ENCODE results near the gene CX3CL1.
A peak's percentile ranks its signal among the peaks of the same experiment; 100 is the strongest.

Gene CX3CL1

DNA sequence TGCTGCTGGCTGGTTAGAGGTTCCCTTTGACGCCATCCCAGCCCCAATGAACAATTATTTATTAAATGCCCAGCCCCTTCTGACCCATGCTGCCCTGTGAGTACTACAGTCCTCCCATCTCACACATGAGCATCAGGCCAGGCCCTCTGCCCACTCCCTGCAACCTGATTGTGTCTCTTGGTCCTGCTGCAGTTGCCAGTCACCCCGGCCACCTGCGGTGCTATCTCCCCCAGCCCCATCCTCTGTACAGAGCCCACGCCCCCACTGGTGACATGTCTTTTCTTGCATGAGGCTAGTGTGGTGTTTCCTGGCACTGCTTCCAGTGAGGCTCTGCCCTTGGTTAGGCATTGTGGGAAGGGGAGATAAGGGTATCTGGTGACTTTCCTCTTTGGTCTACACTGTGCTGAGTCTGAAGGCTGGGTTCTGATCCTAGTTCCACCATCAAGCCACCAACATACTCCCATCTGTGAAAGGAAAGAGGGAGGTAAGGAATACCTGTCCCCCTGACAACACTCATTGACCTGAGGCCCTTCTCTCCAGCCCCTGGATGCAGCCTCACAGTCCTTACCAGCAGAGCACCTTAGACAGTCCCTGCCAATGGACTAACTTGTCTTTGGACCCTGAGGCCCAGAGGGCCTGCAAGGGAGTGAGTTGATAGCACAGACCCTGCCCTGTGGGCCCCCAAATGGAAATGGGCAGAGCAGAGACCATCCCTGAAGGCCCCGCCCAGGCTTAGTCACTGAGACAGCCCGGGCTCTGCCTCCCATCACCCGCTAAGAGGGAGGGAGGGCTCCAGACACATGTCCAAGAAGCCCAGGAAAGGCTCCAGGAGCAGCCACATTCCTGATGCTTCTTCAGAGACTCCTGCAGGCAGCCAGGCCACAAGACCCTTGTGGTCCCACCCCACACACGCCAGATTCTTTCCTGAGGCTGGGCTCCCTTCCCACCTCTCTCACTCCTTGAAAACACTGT, 11.3 kb downstream of the CX3CL1 start:
- TF ChIP-seq, protein P1, sequence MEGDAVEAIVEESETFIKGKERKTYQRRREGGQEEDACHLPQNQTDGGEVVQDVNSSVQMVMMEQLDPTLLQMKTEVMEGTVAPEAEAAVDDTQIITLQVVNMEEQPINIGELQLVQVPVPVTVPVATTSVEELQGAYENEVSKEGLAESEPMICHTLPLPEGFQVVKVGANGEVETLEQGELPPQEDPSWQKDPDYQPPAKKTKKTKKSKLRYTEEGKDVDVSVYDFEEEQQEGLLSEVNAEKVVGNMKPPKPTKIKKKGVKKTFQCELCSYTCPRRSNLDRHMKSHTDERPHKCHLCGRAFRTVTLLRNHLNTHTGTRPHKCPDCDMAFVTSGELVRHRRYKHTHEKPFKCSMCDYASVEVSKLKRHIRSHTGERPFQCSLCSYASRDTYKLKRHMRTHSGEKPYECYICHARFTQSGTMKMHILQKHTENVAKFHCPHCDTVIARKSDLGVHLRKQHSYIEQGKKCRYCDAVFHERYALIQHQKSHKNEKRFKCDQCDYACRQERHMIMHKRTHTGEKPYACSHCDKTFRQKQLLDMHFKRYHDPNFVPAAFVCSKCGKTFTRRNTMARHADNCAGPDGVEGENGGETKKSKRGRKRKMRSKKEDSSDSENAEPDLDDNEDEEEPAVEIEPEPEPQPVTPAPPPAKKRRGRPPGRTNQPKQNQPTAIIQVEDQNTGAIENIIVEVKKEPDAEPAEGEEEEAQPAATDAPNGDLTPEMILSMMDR (IDR thresholded peaks at IDR 0.05; ENCODE audit: insufficient read depth, low read depth, low read length, missing control alignments), result no peak
- H3K4me3 ChIP-seq (ENCODE audit: low read length), result no peak overlapping the region
- no peak for DNase-seq (ENCODE audit: low read depth)

DNA sequence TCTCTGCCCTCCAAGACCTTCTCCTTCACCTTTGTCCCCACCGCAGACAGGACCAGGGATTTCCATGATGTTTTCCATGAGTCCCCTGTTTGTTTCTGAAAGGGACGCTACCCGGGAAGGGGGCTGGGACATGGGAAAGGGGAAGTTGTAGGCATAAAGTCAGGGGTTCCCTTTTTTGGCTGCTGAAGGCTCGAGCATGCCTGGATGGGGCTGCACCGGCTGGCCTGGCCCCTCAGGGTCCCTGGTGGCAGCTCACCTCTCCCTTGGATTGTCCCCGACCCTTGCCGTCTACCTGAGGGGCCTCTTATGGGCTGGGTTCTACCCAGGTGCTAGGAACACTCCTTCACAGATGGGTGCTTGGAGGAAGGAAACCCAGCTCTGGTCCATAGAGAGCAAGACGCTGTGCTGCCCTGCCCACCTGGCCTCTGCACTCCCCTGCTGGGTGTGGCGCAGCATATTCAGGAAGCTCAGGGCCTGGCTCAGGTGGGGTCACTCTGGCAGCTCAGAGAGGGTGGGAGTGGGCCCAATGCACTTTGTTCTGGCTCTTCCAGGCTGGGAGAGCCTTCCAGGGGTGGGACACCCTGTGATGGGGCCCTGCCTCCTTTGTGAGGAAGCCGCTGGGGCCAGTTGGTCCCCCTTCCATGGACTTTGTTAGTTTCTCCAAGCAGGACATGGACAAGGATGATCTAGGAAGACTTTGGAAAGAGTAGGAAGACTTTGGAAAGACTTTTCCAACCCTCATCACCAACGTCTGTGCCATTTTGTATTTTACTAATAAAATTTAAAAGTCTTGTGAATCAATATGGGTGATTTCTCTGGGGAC, 12.2 kb downstream of the CX3CL1 start:
- no peak for DNase-seq (ENCODE audit: low read depth)
- H3K4me3 ChIP-seq (ENCODE audit: low read length), result no peak overlapping the region
- TF ChIP-seq, protein P1 (IDR thresholded peaks at IDR 0.05; ENCODE audit: insufficient read depth, low read depth, low read length, missing control alignments), result no peak

DNA sequence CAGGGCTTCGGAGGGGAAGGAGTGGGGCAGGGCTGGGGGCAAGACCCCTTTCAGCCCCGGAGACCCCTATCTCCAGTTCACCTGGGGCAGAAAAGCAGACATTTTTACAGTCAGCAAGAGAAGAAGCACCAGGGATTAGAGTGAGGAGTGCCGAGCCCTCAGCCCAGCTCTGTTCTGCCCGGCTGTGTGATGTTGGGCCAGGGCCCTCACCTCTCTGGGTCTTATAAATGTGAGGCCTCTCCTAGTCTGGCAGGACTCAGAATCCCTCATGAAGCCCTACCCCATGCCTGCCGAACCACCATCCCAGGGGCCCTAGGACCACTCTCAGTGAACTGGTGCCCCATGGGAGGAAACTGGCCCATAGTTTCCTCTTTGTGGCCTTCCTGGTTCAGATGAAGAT, 12.8 kb downstream of the CX3CL1 start:
- no peak for DNase-seq (ENCODE audit: low read depth)
- no peak overlapping the region for H3K4me3 ChIP-seq (ENCODE audit: low read length)
- TF ChIP-seq, protein P1 (IDR thresholded peaks at IDR 0.05; ENCODE audit: insufficient read depth, low read depth, low read length, missing control alignments), result no peak

DNA sequence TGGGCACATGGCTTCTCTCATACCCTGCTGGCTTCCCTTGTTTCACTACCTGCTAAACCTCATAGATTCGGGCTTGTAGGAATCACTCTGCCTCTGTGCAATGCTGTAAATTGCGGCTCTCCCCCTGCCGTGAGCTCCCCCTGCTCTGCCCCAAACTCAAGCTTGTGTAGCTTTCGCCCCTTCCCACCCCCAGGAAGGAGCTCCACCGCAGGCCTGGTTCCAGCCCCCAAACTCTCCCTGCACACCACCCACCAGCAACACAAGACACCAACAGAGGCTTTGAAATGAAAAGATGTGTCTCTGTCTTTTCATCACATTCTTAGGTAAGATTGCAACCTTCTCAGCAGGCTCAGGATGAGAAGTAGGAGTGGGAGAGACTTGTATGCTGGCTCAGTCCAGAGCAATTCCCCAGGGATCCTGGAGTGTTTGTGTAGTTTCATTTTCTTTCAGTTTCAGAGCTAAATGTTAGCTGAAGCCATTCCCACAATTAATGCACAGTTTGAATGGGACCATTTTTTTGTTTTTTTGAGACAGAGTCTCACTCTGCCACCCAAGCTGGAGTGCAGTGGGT, 14.2 kb downstream of the CX3CL1 start:
- no peak for DNase-seq (ENCODE audit: low read depth)
- H3K4me3 ChIP-seq (ENCODE audit: low read length), result no peak overlapping the region
- TF ChIP-seq, protein P1 (IDR thresholded peaks at IDR 0.05; ENCODE audit: insufficient read depth, low read depth, low read length, missing control alignments), result no peak

DNA sequence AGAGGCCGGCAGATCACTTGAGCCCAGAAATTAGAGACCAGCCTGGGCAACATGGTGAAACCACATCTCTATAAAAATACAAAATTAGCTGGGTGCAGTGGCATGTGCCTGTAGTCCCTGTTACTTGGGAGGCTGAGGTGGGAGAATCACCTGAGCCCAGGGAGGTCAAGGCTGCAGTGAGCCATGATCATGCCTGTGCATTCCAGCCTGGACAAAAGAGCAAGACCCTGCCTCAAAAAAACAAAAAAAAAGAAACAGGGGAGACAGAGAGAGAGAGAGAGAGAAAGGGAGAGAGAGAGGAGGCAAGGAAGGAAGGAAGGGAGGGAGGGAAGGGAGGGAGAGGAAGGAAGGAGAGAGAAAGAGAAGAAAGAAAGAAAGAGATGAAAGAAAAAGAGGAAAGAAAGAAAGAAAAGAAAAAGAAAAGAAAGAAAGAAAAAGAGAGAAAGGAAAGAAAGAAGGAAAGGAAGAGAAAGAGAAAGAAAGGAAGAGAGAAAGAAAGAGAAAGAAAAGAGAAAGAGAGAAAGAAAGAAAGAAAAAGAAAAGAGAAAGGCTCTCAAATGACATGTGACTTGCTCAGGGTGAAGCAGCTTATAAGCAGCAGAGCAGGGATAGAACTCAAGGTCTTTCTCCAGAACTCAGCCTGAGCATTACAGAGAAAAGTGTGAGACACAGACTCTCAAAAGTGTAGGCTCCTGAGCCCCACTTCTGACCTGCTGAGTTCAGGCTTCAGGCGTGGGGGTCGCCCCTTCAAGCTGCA, 15.5 kb downstream of the CX3CL1 start:
- DNase-seq (ENCODE audit: low read depth), result no peak
- TF ChIP-seq, protein P1 (IDR thresholded peaks at IDR 0.05; ENCODE audit: insufficient read depth, low read depth, low read length, missing control alignments), result no peak

DNA sequence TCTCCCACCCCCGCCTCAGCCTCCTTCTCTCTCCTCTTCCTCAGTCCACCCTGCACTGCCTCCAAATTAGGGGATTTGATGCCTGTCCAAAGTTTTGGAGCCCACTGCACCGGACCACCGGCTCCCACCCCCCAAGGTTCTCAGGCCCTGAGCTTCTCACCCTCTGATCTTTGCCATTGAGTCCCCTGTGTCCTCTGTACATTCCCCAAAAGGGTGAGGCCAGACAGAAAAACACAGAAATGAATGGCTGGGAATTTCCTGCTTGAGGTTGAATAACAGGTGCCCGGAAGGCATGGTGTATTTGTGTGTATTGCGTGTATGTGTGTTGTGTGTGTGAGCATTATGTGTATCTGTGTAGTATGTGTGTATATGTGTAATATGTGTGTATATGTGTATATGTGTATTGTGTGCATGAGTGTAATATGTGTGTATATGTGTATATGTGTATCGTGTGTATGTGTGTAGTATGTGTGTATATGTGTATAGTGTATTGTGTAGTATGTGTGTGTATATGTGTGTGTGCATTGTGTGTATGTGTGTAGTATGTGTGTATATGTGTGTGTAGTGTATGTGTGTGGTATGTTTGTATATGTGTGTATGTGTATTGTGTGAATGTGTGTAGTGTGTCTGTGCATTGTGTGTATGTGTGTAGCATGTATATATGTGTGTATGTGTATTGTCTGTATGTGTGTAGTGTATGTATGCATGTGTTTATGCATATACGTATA, 16.2 kb downstream of the CX3CL1 start:
- H3K4me3 ChIP-seq (ENCODE audit: low read length), result no peak overlapping the region
- TF ChIP-seq, protein P1 (IDR thresholded peaks at IDR 0.05; ENCODE audit: insufficient read depth, low read depth, low read length, missing control alignments), result no peak
- DNase-seq (ENCODE audit: low read depth), result peak; percentile 58

More for the DNA sequence above, 15.5 kb downstream of the CX3CL1 start:
- no peak overlapping the region for H3K4me3 ChIP-seq (ENCODE audit: low read length)

Measured in epithelial cell of esophagus (primary cell).